Measurements from ENCODE around the gene PRLHR.

- TF ChIP-seq MTA3 (IDR thresholded peaks at IDR 0.05; ENCODE audit: borderline replicate concordance, low read length) (no peak), FOS (IDR thresholded peaks at IDR 0.05; ENCODE audit: borderline replicate concordance, extremely low read depth, insufficient read length) (no peak), CTCF (IDR thresholded peaks at IDR 0.05 in 2 of 3, conservative IDR thresholded peaks at IDR 0.05 in 1 of 3; ENCODE audit: control insufficient read depth in 2 of 3, extremely low read depth in 1 of 3, insufficient read depth in 1 of 3, low read depth in 3 of 3, low read length in 3 of 3) (no peak), EED (IDR thresholded peaks at IDR 0.05; ENCODE audit: low read depth) (no peak), YY1 (IDR thresholded peaks at IDR 0.05; ENCODE audit: low read depth, low read length) (no peak)
These were observed 27.7 kb downstream of the PRLHR start for GRCh38 chr10:118567701-118568248.
